Measurements from ENCODE around the gene CDH4.

CDH4 gene

GRCh38 chr20:61548069-61548468, 296.0 kb downstream of the CDH4 start:
- no peak for DNase-seq (ENCODE audit: low read depth in 1 of 2, low spot score in 1 of 2)

DNA sequence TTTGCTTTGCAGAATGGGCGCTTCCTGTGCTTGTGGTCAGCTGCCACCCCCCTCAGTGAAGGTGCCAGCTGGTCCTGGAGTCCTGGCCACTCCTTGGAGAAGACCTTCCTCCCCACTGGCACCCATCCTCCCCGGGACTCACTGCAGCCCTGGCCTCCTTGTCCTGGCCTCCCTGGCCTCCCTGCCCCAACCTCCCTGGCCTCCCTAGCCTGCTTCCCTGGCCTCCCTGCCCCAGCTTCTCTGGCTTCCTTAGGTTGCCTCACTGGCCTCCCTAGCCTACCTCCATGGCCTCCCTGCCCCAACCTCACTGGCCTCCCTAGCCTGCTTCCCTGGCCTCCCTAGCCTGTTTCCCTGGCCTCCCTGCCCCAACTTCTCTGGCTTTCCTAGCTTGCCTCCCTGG, 297.8 kb downstream of the CDH4 start:
- DNase-seq (ENCODE audit: low read depth in 1 of 2, low spot score in 1 of 2), result no peak

- DNase-seq (ENCODE audit: low read depth in 1 of 2, low spot score in 1 of 2), result no peak
These were observed 299.3 kb downstream of the CDH4 start for GRCh38 chr20:61551401-61551800.

GRCh38 chr20:61554617-61555016, 302.6 kb downstream of the CDH4 start:
- DNase-seq (ENCODE audit: low read depth in 1 of 2, low spot score in 1 of 2), result no peak

- DNase-seq (ENCODE audit: low read depth in 1 of 2, low spot score in 1 of 2), result no peak
These were observed 303.5 kb downstream of the CDH4 start for GRCh38 chr20:61555566-61555965.

GRCh38 chr20:61556111-61556510, 304.1 kb downstream of the CDH4 start:
- DNase-seq (ENCODE audit: low read depth in 1 of 2, low spot score in 1 of 2), result no peak

DNA sequence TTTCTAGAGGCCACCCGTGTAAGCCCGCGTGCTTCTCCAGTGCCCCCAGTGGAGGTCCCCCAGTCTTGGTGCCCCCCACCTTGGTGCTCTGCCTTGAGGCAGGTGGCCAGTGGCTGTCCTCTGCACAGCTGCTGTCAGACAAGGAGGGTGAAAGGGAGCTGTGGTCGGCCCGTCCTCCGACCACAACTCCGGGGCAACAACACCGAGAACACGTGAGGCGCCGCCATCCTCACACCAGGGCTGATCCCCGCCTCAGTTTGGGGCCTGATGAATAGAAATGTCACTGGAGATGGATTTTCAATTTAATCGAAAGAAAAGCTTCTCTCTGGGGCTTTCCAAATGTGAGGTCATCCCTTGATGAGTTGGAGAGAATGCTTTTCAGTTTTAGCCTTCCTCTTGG, 304.6 kb downstream of the CDH4 start:
- DNase-seq (ENCODE audit: low read depth in 1 of 2, low spot score in 1 of 2), result no peak

GRCh38 chr20:61557621-61558020, 305.6 kb downstream of the CDH4 start:
- no peak for DNase-seq (ENCODE audit: low read depth in 1 of 2, low spot score in 1 of 2)

DNA sequence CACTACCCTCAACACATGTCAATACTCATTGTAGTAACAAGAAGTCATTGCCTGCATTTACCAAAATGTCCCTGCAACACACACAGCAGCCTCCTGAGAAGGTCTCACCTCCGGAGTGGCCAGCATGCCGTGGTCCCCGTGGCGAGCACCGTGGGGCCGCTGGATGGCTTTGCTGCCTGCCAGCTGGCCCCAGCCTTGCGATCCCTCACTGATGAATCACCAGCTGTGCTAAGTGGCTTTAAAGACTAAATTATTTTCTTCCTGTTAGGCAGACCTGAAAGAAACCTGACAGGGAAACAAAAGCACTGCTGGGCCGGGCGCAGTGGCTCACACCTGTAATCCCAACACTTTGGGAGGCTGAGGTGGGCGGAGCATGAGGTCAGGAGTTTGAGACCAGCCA, 306.7 kb downstream of the CDH4 start:
- no peak for DNase-seq (ENCODE audit: low read depth in 1 of 2, low spot score in 1 of 2)

DNA sequence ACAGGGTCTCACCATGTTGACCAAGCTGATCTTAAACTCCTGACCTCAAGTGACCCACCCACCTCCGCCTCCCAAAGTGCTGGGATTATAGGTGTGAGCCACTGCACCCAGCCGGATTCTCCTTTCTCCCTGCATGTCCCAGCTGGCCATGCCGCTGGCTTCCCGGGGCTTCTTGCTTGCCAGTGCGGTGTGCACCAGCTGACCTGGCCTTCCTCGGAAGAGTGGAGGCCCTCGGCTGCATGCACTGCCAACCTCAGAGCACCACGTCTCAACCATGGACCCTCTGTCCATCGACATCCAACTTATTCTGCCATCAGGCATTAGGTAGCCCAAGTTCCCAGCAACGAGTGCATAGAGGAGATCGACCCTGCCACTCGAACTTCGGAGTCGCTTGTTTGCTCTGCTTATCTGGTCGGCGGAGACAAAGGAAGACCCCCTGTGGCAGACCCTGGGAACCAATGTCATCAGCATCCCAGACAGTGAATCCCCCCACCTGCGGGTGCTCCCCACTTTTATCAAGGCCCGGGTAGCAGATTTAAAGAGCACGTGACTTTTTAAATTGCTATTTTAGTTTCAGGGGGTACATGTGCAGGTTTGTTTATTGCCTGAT, 307.8 kb downstream of the CDH4 start:
- DNase-seq (ENCODE audit: low read depth in 1 of 2, low spot score in 1 of 2), result no peak

- DNase-seq (ENCODE audit: low read depth in 1 of 2, low spot score in 1 of 2), result no peak
These were observed 308.3 kb downstream of the CDH4 start for GRCh38 chr20:61560361-61560853.

DNA sequence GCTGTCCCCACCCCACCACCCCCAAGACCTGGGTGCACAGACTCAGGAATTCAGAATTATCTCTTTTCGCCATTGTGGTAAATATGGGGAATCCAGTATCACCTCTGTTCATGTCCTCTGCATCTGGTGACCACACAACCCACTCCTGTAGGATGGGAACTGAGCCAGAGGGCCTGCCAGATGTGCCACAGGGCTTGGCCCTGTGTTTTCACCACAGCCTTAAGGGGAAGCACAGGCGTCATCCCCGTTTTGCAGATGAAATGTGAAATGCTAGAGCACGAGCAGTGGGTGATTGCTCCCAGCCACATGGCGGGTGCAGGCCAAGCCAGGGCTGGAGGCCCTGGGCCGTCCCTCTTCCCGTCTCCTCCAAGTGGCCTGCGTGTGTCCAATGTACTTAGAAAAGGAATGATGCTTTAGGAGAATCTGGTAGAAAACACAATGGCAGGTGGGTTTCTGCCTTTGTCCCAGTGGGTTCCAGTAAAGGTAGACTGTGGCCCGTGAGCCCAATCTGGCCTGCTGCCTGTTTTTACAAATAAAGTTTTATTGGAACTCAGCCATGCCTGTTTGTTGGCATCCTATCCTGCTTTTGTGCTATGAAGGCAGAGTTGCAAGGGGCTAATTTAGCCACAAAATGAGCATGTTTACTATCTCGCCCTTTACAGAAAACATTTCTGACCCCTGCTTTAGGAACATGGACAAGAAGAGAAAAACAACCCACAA, 309.2 kb downstream of the CDH4 start:
- DNase-seq (ENCODE audit: low read depth in 1 of 2, low spot score in 1 of 2), result no peak

GRCh38 chr20:61562491-61562890, 310.4 kb downstream of the CDH4 start:
- DNase-seq (ENCODE audit: low read depth in 1 of 2, low spot score in 1 of 2), result no peak

DNA sequence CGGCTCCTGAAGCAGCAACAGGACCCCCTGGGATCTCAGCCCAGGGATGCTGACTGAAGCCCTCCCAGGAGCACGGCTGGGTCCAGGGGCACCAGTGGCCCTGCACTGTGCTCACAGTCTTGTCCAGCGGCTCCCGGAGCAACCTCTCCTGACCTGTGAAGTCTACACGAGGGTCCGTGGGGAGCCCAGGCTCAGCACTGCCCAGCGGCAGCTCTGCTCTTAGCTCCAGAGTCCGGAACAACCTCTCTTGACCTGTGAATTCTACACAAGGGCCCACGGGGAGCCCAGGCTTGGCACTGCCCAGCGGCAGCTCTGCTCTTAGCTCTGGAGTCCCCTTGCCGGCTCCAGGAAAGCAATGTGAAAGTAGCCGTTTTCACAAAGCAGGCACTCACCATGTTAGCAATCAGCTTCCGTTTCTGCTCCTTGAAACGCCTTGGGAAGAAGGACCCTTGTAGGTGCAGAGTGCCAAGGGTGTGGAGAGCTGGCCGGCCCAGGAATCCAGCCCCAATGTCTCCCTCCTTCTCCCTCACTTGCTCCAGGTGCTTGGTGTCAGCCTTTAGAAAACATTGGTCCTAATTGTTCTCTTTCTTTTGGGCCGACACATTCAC, 310.9 kb downstream of the CDH4 start:
- DNase-seq (ENCODE audit: low read depth in 1 of 2, low spot score in 1 of 2), result no peak

GRCh38 chr20:61564628-61565027, 312.6 kb downstream of the CDH4 start:
- DNase-seq (ENCODE audit: low read depth in 1 of 2, low spot score in 1 of 2), result no peak

DNA sequence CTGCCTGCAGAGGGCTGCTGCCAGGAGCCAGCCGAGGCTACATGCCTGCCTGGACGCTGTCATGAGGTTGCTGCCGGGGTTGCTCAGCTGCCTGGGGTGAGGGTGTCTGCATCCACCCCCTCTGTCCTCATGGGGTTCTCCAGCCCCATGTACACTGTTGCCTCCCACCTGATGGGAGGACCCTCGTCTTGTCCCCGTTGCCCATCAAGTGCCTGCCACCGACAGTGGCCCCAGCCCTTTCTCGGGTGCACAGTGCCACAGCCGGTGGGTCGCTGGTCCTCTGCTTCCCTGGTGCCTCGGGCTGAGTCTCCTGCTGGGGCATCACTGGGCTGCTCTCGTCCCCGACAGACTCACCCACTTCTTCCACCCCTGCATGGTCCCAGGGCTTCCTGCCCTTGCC, 313.7 kb downstream of the CDH4 start:
- DNase-seq (ENCODE audit: low read depth in 1 of 2, low spot score in 1 of 2), result no peak

DNA sequence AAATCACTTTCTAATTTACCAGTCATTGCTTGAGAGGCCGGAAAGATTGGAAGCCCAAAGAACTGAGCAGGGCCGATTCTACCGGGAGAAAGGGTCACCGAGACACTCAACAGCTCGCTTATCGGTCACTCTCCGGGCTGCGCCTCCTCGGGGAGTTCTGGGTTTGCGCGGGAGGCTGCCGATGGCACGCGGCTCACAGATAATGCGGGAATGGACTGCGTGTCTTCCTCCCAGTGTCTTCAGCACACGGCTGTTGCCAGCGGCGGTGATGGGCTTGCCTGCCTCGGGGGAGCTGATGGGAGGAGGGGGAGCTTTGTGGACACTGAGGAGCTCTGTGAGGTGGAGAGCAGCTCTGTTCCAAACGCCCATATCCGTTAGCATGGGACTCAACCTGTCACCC, 314.6 kb downstream of the CDH4 start:
- no peak for DNase-seq (ENCODE audit: low read depth in 1 of 2, low spot score in 1 of 2)

DNA sequence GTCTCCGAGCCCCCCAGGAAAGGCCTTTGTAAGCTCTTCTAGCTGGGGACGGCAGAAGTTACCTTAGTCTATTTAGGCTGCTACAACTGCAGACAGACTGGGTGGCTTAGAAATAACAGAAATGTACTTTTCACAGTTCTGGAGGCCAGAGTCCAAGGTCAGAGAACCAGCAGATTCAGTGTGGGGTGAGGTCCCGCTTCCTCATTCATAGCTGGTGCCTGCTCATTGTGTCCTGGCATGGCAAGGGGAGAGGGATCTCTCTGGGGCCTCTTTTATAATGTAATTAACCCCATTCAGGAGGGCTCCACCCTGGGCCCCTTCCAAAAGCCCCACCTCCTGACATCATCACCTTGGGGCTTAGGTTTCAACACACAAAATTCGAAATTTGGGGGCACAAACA, 315.1 kb downstream of the CDH4 start:
- DNase-seq (ENCODE audit: low read depth in 1 of 2, low spot score in 1 of 2), result no peak

DNA sequence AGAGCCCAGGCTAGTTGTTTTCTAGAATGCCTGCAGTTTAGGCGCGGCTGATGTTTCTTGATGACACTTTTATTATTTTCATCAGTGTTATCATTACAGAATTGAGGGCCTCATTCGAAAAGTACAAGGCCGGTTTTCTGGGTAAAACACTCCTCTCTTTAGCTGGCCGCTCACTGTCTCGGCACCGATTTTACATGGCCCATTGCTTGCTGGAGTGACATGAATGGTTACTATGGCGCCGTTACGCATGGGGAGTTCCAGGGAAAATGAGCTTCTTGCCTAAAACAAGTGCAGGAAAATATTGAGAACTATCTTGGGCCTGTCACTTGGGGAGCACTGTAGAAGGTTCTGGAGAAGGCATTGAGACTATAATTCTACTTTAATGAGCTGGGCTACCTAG, 317.8 kb downstream of the CDH4 start:
- DNase-seq (ENCODE audit: low read depth in 1 of 2, low spot score in 1 of 2), result no peak

- no peak for DNase-seq (ENCODE audit: low read depth in 1 of 2, low spot score in 1 of 2)
These were observed 318.7 kb downstream of the CDH4 start for GRCh38 chr20:61570646-61571195.

GRCh38 chr20:61571221-61571620, 319.2 kb downstream of the CDH4 start:
- no peak for DNase-seq (ENCODE audit: low read depth in 1 of 2, low spot score in 1 of 2)

All from stimulated activated CD4-positive, alpha-beta T cell treated with anti-CD3 and anti-CD28 coated beads, Interleukin-15, amount 100 ng/mL, for 1 hour (primary cell).